Measurements from ENCODE around the gene CD99L2.
"Not testable (repeated sequence)": the region's sequence is repeated elsewhere in the genome, so short reads cannot be mapped to it uniquely, and the experiment has no call there.

Gene CD99L2

GRCh38 chrX:150845091-150845490 lies 53.4 kb downstream of the CD99L2 start:
- H3K36me3 ChIP-seq (ENCODE audit: control insufficient read depth, insufficient read depth, low read length) = no peaks in the 10 kb centered on the region
- no peak overlapping the region for H3K27ac ChIP-seq (ENCODE audit: insufficient read depth, low read length, poor library complexity, severe bottlenecking)
- no peaks in the 10 kb centered on the region for H3K4me1 ChIP-seq (ENCODE audit: control insufficient read depth, insufficient read depth, low read length, poor library complexity, severe bottlenecking)
- DNase-seq = no peak
- no peaks in the 10 kb centered on the region for H3K9me3 ChIP-seq (ENCODE audit: control insufficient read depth, low read length)
- H3K27me3 ChIP-seq (replicated peaks; ENCODE audit: control insufficient read depth, insufficient read depth, low read length, poor library complexity, severe bottlenecking) = no peaks in the 10 kb centered on the region
- no peak overlapping the region for H3K4me3 ChIP-seq (ENCODE audit: insufficient read depth, low read depth, low read length, poor library complexity, severe bottlenecking)

GRCh38 chrX:150844016-150844415 lies 54.5 kb downstream of the CD99L2 start:
- DNase-seq = no peak
- Histone ChIP-seq H3K4me1 (ENCODE audit: control insufficient read depth, insufficient read depth, low read length, poor library complexity, severe bottlenecking) (no peaks in the 10 kb centered on the region), H3K9me3 (ENCODE audit: control insufficient read depth, low read length) (no peaks in the 10 kb centered on the region), H3K27ac (ENCODE audit: insufficient read depth, low read length, poor library complexity, severe bottlenecking) (no peak overlapping the region), H3K4me3 (ENCODE audit: insufficient read depth, low read depth, low read length, poor library complexity, severe bottlenecking) (no peak overlapping the region), H3K36me3 (ENCODE audit: control insufficient read depth, insufficient read depth, low read length) (no peaks in the 10 kb centered on the region), H3K27me3 (replicated peaks; ENCODE audit: control insufficient read depth, insufficient read depth, low read length, poor library complexity, severe bottlenecking) (no peaks in the 10 kb centered on the region)

- no peaks in the 10 kb centered on the region for H3K9me3 ChIP-seq (ENCODE audit: control insufficient read depth, low read length)
- H3K4me1 ChIP-seq (ENCODE audit: control insufficient read depth, insufficient read depth, low read length, poor library complexity, severe bottlenecking) = no peaks in the 10 kb centered on the region
- H3K27ac ChIP-seq (ENCODE audit: insufficient read depth, low read length, poor library complexity, severe bottlenecking) = no peak overlapping the region
- DNase-seq = no peak
- no peaks in the 10 kb centered on the region for H3K36me3 ChIP-seq (ENCODE audit: control insufficient read depth, insufficient read depth, low read length)
- no peaks in the 10 kb centered on the region for H3K27me3 ChIP-seq (replicated peaks; ENCODE audit: control insufficient read depth, insufficient read depth, low read length, poor library complexity, severe bottlenecking)
- no peak overlapping the region for H3K4me3 ChIP-seq (ENCODE audit: insufficient read depth, low read depth, low read length, poor library complexity, severe bottlenecking)
Measured at GRCh38 chrX:150842198-150842685, 56.2 kb downstream of the CD99L2 start.

GRCh38 chrX:150841456-150842197 lies 56.8 kb downstream of the CD99L2 start:
- no peak for DNase-seq
- Histone ChIP-seq H3K9me3 (ENCODE audit: control insufficient read depth, low read length) (no peaks in the 10 kb centered on the region), H3K4me3 (ENCODE audit: insufficient read depth, low read depth, low read length, poor library complexity, severe bottlenecking) (no peak overlapping the region), H3K4me1 (ENCODE audit: control insufficient read depth, insufficient read depth, low read length, poor library complexity, severe bottlenecking) (no peaks in the 10 kb centered on the region), H3K27me3 (replicated peaks; ENCODE audit: control insufficient read depth, insufficient read depth, low read length, poor library complexity, severe bottlenecking) (no peaks in the 10 kb centered on the region), H3K36me3 (ENCODE audit: control insufficient read depth, insufficient read depth, low read length) (no peaks in the 10 kb centered on the region), H3K27ac (ENCODE audit: insufficient read depth, low read length, poor library complexity, severe bottlenecking) (no peak overlapping the region)

- no peaks in the 10 kb centered on the region for H3K4me1 ChIP-seq (ENCODE audit: control insufficient read depth, insufficient read depth, low read length, poor library complexity, severe bottlenecking)
- no peaks in the 10 kb centered on the region for H3K9me3 ChIP-seq (ENCODE audit: control insufficient read depth, low read length)
- H3K36me3 ChIP-seq (ENCODE audit: control insufficient read depth, insufficient read depth, low read length) = no peaks in the 10 kb centered on the region
- no peak for DNase-seq
- H3K27ac ChIP-seq (ENCODE audit: insufficient read depth, low read length, poor library complexity, severe bottlenecking) = no peak overlapping the region
- no peak overlapping the region for H3K4me3 ChIP-seq (ENCODE audit: insufficient read depth, low read depth, low read length, poor library complexity, severe bottlenecking)
- H3K27me3 ChIP-seq (replicated peaks; ENCODE audit: control insufficient read depth, insufficient read depth, low read length, poor library complexity, severe bottlenecking) = no peaks in the 10 kb centered on the region
Measured at GRCh38 chrX:150837845-150838244, 60.6 kb downstream of the CD99L2 start.

GRCh38 chrX:150834695-150835094 lies 63.8 kb downstream of the CD99L2 start:
- Histone ChIP-seq H3K27ac (ENCODE audit: insufficient read depth, low read length, poor library complexity, severe bottlenecking) (no peak overlapping the region), H3K36me3 (ENCODE audit: control insufficient read depth, insufficient read depth, low read length) (no peaks in the 10 kb centered on the region), H3K9me3 (ENCODE audit: control insufficient read depth, low read length) (no peaks in the 10 kb centered on the region), H3K4me1 (ENCODE audit: control insufficient read depth, insufficient read depth, low read length, poor library complexity, severe bottlenecking) (no peaks in the 10 kb centered on the region), H3K27me3 (replicated peaks; ENCODE audit: control insufficient read depth, insufficient read depth, low read length, poor library complexity, severe bottlenecking) (no peaks in the 10 kb centered on the region), H3K4me3 (ENCODE audit: insufficient read depth, low read depth, low read length, poor library complexity, severe bottlenecking) (no peak overlapping the region)
- no peak for DNase-seq

- Histone ChIP-seq H3K36me3 (ENCODE audit: control insufficient read depth, insufficient read depth, low read length) (no peaks in the 10 kb centered on the region), H3K27ac (ENCODE audit: insufficient read depth, low read length, poor library complexity, severe bottlenecking) (no peak overlapping the region), H3K4me1 (ENCODE audit: control insufficient read depth, insufficient read depth, low read length, poor library complexity, severe bottlenecking) (no peaks in the 10 kb centered on the region), H3K9me3 (ENCODE audit: control insufficient read depth, low read length) (no peaks in the 10 kb centered on the region), H3K27me3 (replicated peaks; ENCODE audit: control insufficient read depth, insufficient read depth, low read length, poor library complexity, severe bottlenecking) (no peaks in the 10 kb centered on the region), H3K4me3 (ENCODE audit: insufficient read depth, low read depth, low read length, poor library complexity, severe bottlenecking) (no peak overlapping the region)
- no peak for DNase-seq
Measured at GRCh38 chrX:150833454-150834056, 64.9 kb downstream of the CD99L2 start.

- no peak for DNase-seq
- Histone ChIP-seq H3K36me3 (ENCODE audit: control insufficient read depth, insufficient read depth, low read length) (no peaks in the 10 kb centered on the region), H3K4me1 (ENCODE audit: control insufficient read depth, insufficient read depth, low read length, poor library complexity, severe bottlenecking) (no peaks in the 10 kb centered on the region), H3K27me3 (replicated peaks; ENCODE audit: control insufficient read depth, insufficient read depth, low read length, poor library complexity, severe bottlenecking) (no peaks in the 10 kb centered on the region), H3K4me3 (ENCODE audit: insufficient read depth, low read depth, low read length, poor library complexity, severe bottlenecking) (no peak overlapping the region), H3K27ac (ENCODE audit: insufficient read depth, low read length, poor library complexity, severe bottlenecking) (no peak overlapping the region), H3K9me3 (ENCODE audit: control insufficient read depth, low read length) (no peaks in the 10 kb centered on the region)
Measured at GRCh38 chrX:150831863-150832262, 66.6 kb downstream of the CD99L2 start.

GRCh38 chrX:150828785-150829184 lies 69.7 kb downstream of the CD99L2 start:
- no peak for DNase-seq
- no peaks in the 10 kb centered on the region for H3K9me3 ChIP-seq (ENCODE audit: control insufficient read depth, low read length)
- no peaks in the 10 kb centered on the region for H3K36me3 ChIP-seq (ENCODE audit: control insufficient read depth, insufficient read depth, low read length)
- no peak overlapping the region for H3K27ac ChIP-seq (ENCODE audit: insufficient read depth, low read length, poor library complexity, severe bottlenecking)
- H3K27me3 ChIP-seq (replicated peaks; ENCODE audit: control insufficient read depth, insufficient read depth, low read length, poor library complexity, severe bottlenecking) = no peaks in the 10 kb centered on the region
- H3K4me3 ChIP-seq (ENCODE audit: insufficient read depth, low read depth, low read length, poor library complexity, severe bottlenecking) = no peak overlapping the region
- no peaks in the 10 kb centered on the region for H3K4me1 ChIP-seq (ENCODE audit: control insufficient read depth, insufficient read depth, low read length, poor library complexity, severe bottlenecking)

GRCh38 chrX:150824352-150824751 lies 74.1 kb downstream of the CD99L2 start:
- H3K36me3 ChIP-seq (ENCODE audit: control insufficient read depth, insufficient read depth, low read length); DNase-seq; H3K27ac ChIP-seq (ENCODE audit: insufficient read depth, low read length, poor library complexity, severe bottlenecking): not testable (repeated sequence)

More at GRCh38 chrX:150824352-150824751, 74.1 kb downstream of the CD99L2 start:
- not testable (repeated sequence) for H3K9me3 ChIP-seq (ENCODE audit: control insufficient read depth, low read length); H3K4me3 ChIP-seq (ENCODE audit: insufficient read depth, low read depth, low read length, poor library complexity, severe bottlenecking); H3K4me1 ChIP-seq (ENCODE audit: control insufficient read depth, insufficient read depth, low read length, poor library complexity, severe bottlenecking); H3K27me3 ChIP-seq (replicated peaks; ENCODE audit: control insufficient read depth, insufficient read depth, low read length, poor library complexity, severe bottlenecking)
